Activated naive CD4-positive, alpha-beta T cell treated with anti-CD3 and anti-CD28 coated beads, Interleukin-2, amount 10 ng/mL, durations not matched to agents 7 days and 5 days (primary cell): ENCODE measurements around the gene C22orf15.

Experiments
- CTCF ChIA-PET: fragments of 350-600 bp; sonication (Branson Sonifier 250); formaldehyde crosslinking; loops from one replicate; lab custom pipeline; 2021; ENCODE audit warnings: antibody characterized with exemption; lab: Charles Lee
- DNase-seq: peaks from one replicate; pipeline ENCODE4 v3.0.0-alpha.2; 2020
- H3K27ac Mint-ChIP-seq: one replicate; pipeline ENCODE4 v1.8.0; 2021; ENCODE audit warnings: mild to moderate bottlenecking, moderate library complexity, mixed read lengths
- H3K27me3 Mint-ChIP-seq: one replicate; pipeline ENCODE4 v1.8.0; 2021; ENCODE audit warnings: mild to moderate bottlenecking, mixed read lengths
- H3K36me3 Mint-ChIP-seq: one replicate; pipeline ENCODE4 v1.8.0; 2021; ENCODE audit warnings: mixed read lengths
- H3K4me1 Mint-ChIP-seq: one replicate; pipeline ENCODE4 v1.8.0; 2021; ENCODE audit warnings: mixed read lengths
- H3K4me3 Mint-ChIP-seq: one replicate; pipeline ENCODE4 v1.8.0; 2021; ENCODE audit warnings: mild to moderate bottlenecking, moderate library complexity, mixed read lengths
- H3K9me3 Mint-ChIP-seq: one replicate; pipeline ENCODE4 v1.8.0; 2021; ENCODE audit warnings: mixed read lengths

The C22orf15 gene

DNA sequence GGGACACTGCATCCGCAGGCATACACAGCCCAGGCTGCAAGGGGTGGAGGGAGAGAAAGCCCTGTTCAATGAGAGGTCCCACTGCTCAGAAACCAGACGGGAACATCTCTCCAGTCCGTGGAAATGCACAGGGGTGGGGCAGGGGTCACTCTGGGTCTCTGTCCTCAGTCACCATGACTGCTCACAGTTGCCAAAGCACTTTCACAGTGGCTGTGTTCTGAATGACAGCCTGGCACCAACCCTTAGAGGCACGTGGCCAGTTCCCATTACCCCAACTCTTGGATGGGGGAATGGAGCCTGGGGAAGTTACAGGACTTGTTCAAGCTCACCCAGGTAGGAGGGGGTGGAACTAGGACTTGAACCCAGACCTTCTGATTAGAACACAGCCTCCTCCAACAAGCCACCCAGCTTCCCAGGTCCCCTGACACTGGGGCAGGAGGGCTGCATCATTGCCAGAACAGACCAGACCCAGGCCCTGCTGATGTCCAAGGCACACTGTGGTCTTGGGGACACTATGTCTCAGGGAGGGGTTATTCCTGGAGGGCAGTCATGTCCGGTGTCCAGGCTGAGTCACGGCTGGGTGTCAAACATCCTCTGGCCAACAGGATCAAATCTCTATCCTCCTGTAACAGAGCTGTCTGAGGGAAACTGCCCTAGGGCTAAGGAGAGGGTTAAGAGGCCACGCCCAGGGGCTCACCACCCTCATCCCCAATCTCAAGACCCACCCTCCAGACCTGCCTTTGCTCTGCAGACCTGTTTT, 20.1 kb upstream of the C22orf15 start:
- Mint-ChIP-seq H3K36me3 (peaks cover 22% of the 10 kb centered on the region), H3K4me1 (peaks cover 3% of the 10 kb centered on the region), H3K9me3 (peaks cover 17% of the 10 kb centered on the region), H3K4me3 (no peak overlapping the region), H3K27ac (no peak overlapping the region), H3K27me3 (no peaks in the 10 kb centered on the region)
- DNase-seq, result no peak
- CTCF ChIA-PET, result no interaction called here

DNA sequence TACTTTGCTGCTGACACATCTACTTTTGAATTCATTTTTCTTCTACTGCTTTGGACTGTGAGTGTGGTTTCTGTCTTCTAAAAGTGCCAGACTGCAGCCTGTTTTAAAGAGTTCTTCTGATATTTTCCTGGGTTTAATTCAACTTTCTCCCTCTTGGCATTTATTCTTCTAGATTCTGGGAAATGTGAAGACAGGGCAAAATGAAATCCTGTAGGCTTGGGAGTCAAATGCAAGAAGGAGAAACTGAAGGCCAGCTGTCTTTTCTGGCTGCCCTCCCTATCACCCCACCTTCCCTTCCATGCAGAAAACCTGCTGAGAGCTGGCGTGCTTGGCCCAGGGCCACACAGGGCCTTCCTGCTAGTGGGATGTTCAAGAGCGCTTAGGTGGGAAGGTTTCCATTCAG, 19.5 kb upstream of the C22orf15 start:
- Mint-ChIP-seq H3K4me1 (peaks cover 3% of the 10 kb centered on the region), H3K4me3 (no peak overlapping the region), H3K27ac (no peak overlapping the region), H3K27me3 (no peaks in the 10 kb centered on the region), H3K9me3 (peaks cover 17% of the 10 kb centered on the region), H3K36me3 (peaks cover 22% of the 10 kb centered on the region)
- CTCF ChIA-PET, result no interaction called here
- no peak for DNase-seq

DNA sequence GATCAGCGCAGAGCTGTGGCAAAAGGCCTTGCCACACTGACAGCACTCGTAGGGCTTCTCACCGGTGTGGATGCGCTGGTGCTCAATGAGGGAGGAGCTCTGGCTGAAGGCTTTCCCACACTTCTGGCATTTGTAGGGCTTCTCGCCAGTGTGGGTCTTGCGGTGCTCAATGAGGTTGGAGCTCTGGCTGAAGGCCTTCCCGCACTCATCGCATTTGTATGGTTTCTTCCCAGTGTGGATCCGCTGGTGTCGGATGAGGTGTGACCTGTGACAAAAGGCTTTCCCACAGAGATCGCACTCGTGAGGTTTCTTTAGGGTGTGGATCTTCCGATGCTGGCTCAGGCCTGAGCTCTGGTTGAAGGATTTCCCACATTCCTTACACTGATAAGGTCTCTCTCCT, 18.8 kb upstream of the C22orf15 start:
- Mint-ChIP-seq H3K27me3 (no peaks in the 10 kb centered on the region), H3K27ac (no peak overlapping the region), H3K36me3 (peaks cover 22% of the 10 kb centered on the region), H3K4me3 (no peak overlapping the region), H3K9me3 (peaks cover 17% of the 10 kb centered on the region), H3K4me1 (peaks cover 3% of the 10 kb centered on the region)
- DNase-seq, result no peak
- CTCF ChIA-PET, result no interaction called here

DNA sequence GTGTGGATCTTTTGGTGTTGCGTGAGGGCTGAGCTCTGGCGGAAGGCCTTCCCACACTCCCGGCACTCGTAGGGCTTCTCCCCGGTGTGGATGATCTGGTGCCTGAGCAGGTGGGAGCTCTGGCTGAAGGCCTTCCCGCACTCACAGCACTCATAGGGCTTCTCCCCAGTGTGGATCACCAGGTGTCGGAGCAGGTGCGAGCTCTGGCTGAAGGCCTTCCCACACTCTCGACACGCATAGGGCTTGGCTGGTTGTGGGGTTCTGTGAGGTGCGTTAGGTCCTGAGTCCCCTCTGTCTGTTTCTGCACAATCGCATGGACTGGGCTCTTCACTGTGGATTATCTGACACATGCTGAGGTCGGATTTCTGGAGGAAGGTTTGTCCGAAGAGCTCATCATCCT, 18.3 kb upstream of the C22orf15 start:
- Mint-ChIP-seq H3K27me3 (no peaks in the 10 kb centered on the region), H3K36me3 (peaks cover 22% of the 10 kb centered on the region), H3K4me3 (no peak overlapping the region), H3K9me3 (peaks cover 17% of the 10 kb centered on the region), H3K4me1 (peaks cover 3% of the 10 kb centered on the region), H3K27ac (no peak overlapping the region)
- DNase-seq, result no peak
- CTCF ChIA-PET, result interaction anchor here (0.8 kb wide), 1 partner anchor 31 kb away, joined by 3 read pairs; no protein-coding TSS in a partner anchor

DNA sequence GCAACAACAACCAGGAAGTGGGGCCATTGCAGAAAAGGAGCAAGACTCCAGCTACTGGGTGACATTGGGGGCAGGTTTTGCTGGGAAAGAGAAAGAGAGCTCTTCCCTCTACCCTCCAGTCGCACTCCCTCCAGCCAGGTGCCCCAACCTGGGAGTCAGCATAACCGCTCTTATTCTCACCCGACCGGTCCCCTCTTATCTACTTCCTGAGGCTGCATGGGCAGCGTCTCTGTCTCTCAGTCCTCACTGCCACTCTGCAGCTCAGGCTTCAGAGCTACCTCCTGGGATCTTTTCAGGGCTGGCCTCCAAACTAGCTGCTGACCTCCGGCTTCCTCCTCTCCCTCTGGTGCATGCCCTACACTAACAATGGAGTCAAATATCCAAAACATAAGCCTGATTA, 17.0 kb upstream of the C22orf15 start:
- peaks cover 15% of the 10 kb centered on the region for H3K4me1 Mint-ChIP-seq
- no peak overlapping the region for H3K4me3 Mint-ChIP-seq
- H3K36me3 Mint-ChIP-seq, result peaks cover 22% of the 10 kb centered on the region
- no peak for DNase-seq
- peaks cover 17% of the 10 kb centered on the region for H3K9me3 Mint-ChIP-seq
- peak overlapping the region; percentile 1 for H3K27ac Mint-ChIP-seq
- CTCF ChIA-PET, result interaction anchor here (0.9 kb wide), 1 partner anchor 66 kb away, joined by 3 read pairs; no protein-coding TSS in a partner anchor
- H3K27me3 Mint-ChIP-seq, result peaks cover 4% of the 10 kb centered on the region

DNA sequence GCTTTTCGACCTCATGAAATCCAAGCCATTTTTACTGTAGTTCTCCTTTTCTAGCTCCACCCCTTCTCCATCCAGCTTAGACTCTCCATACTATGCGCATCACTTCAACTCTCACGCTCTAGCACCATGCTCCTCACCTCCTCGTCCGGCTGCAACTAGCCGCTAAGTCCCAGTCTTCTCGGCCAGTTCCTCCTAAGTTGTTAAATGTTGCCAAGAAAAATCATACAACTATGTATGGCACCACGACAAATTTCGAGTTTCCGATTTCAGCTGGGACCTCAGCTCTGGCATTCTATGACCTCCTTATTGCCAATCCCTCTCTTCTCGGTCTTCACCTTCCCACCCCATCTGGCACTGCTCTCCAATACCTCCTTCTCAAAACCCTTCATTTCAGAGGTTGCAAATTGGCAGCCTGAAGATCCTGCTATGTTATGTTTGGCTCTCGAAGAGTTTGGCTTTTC, 12.9 kb upstream of the C22orf15 start:
- peak overlapping the region; percentile 72 for H3K4me3 Mint-ChIP-seq
- H3K27me3 Mint-ChIP-seq, result peaks cover 13% of the 10 kb centered on the region
- H3K36me3 Mint-ChIP-seq, result peaks cover 4% of the 10 kb centered on the region
- no peak for DNase-seq
- H3K4me1 Mint-ChIP-seq, result peaks cover 19% of the 10 kb centered on the region
- peaks cover 4% of the 10 kb centered on the region for H3K9me3 Mint-ChIP-seq
- no peak overlapping the region for H3K27ac Mint-ChIP-seq
- CTCF ChIA-PET, result no interaction called here

DNA sequence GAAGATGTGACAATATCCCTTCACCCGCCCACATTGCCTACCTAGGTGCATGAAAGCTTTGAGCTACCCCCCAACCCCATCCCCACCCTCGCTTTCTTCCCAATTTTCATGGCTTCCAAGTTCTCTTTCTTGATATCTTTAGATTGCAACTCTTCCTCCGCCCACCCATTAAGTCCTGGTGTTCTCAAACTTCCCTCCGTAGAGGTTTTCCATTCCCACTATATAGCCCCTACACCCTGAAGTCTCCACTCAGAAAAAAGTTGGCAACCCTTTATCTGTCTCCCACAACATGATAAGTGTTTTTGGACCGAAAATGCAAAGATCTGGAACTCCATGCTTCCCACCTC, 12.4 kb upstream of the C22orf15 start:
- CTCF ChIA-PET, result no interaction called here
- no peak for DNase-seq
- H3K9me3 Mint-ChIP-seq, result no peaks in the 10 kb centered on the region
- no peak overlapping the region for H3K27ac Mint-ChIP-seq
- H3K36me3 Mint-ChIP-seq, result no peaks in the 10 kb centered on the region
- peaks cover 13% of the 10 kb centered on the region for H3K27me3 Mint-ChIP-seq
- peaks cover 16% of the 10 kb centered on the region for H3K4me1 Mint-ChIP-seq
- peak overlapping the region; percentile 72 for H3K4me3 Mint-ChIP-seq

DNA sequence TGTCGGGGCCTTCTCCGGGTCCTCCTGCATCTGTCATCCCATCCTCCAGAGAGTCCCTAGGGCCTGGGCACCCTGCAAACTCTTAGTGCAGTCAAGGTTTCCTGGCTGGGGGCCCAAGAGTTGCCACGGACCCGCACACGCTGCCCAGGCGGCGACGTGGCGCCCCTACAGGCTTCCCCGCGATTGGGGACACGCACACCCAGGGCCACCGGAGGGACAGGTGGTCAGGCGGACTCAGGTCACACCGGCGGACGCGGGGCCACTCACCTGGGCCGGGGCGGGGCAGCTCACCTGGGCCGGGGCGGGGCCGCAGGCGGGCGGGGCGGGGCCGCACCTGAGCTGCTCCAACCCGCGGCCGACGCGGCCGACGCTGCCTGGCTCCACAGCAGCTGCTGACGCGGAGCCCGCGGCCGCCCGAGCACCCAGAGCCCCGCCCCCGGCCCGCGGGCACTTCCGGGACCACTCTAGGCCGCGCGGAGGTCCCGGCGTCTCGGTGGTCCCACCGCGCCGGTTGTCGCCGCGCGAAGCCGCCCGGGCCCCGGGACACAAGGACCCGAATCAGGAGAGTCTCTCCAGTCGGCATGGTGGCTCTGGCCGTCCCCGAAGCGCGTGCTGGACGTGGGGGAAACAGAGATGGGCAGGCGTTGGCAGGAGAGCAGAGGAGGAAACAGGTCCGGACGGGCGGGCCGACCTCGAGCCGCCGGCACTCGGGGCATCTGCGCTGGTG, 11.9 kb upstream of the C22orf15 start, which contains the start of gene ZNF70:
Gene ZNF70, minus strand, starts transcription at position 399 of the 727 bp plus-strand sequence. CDS start 5,972 bp downstream, outside the sequence.
- Mint-ChIP-seq H3K9me3 (no peaks in the 10 kb centered on the region), H3K27me3 (peaks cover 13% of the 10 kb centered on the region), H3K27ac (peak within 1 kb of the TSS; percentile 76), H3K4me3 (peak within 1 kb of the TSS; percentile 72), H3K36me3 (no peaks in the 10 kb centered on the region), H3K4me1 (peaks cover 16% of the 10 kb centered on the region)
- CTCF ChIA-PET, result no interaction called here
- DNase-seq, result peak; percentile 87

DNA sequence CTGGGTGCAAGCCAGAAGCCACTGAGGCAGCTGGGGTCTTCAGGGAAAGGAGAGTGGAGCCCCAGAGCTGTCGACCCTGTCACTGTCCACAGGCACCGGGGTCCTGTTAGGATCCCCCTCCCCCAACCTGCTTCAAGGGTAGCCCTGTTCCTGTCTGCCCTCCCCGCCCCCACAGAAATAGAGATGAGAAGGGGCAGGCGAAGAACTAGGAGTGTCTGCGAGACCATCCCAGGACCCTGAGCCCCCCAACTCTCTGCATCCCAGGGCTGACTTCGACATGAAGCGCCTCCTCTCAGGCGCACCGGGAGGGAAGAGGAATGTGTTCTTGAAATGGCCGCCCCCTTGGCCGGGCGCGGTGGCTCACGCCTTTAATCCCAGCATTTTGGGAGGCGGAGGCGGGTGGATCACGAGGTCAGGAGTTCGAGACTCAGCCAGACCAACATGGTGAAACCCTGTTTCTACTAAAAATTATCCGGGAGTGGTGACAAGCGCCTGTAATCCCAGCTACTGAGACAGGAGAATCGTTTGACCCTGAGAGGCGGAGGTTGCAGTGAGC, 11.3 kb upstream of the C22orf15 start:
- Mint-ChIP-seq H3K4me3 (peak overlapping the region; percentile 66), H3K4me1 (peaks cover 16% of the 10 kb centered on the region), H3K36me3 (no peaks in the 10 kb centered on the region), H3K27ac (peak overlapping the region; percentile 76), H3K9me3 (no peaks in the 10 kb centered on the region), H3K27me3 (peaks cover 13% of the 10 kb centered on the region)
- CTCF ChIA-PET, result no interaction called here
- no peak for DNase-seq

DNA sequence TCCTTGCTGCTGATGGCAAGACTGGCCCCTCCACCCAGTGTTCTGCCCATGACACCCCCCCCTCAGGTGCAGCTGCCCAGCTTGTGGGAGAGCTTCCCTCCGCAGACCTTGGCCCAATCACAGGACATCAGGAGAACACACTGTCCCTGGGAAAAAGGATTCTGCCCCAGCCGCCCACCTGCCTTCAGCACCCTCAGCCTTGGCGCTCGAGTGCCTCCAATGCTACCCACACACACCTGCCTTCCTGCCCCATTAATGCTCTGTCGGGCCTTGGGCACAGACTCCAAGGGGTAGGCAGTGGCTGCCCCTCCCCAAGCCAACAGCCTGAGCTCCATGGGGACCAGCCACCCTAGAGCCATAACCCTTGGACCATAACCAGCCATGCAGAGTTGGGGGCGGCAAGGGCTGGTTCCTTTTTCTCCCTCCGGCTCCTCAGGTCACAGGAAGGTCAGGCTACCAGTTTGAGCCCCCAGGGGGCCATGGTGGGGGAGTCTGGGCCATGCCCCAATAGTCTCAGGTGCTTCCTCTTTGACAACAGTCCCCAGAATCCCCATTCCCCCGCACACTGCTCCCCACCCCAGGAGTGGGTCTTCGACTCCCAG, 10.6 kb upstream of the C22orf15 start:
- H3K36me3 Mint-ChIP-seq, result no peaks in the 10 kb centered on the region
- peaks cover 13% of the 10 kb centered on the region for H3K27me3 Mint-ChIP-seq
- peak overlapping the region; percentile 66 for H3K4me3 Mint-ChIP-seq
- CTCF ChIA-PET, result no interaction called here
- no peaks in the 10 kb centered on the region for H3K9me3 Mint-ChIP-seq
- no peak overlapping the region for H3K27ac Mint-ChIP-seq
- peaks cover 16% of the 10 kb centered on the region for H3K4me1 Mint-ChIP-seq
- DNase-seq, result no peak

DNA sequence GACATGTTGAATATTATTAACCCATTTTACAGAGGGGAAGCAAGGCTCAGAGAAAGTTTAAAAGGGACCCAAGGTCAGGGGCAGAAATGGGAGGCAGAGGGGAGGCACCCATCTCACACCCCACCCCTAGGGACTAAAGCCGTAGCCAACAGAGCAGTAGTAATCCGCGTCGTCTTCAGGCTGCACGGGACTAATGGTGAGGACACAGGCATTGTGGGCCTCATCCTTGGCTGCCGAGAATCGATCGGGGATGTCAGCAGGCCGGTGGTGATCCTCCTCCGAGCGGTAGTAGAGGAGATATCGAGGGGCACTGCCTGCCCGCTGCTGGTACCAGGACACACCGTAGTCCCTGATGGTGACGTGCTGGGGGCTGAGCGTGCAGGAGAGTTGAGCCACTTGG, 10.0 kb upstream of the C22orf15 start:
- no peak overlapping the region for H3K27ac Mint-ChIP-seq
- DNase-seq, result no peak
- peaks cover 18% of the 10 kb centered on the region for H3K27me3 Mint-ChIP-seq
- H3K4me3 Mint-ChIP-seq, result no peak overlapping the region
- CTCF ChIA-PET, result no interaction called here
- H3K4me1 Mint-ChIP-seq, result peaks cover 16% of the 10 kb centered on the region
- H3K36me3 Mint-ChIP-seq, result no peaks in the 10 kb centered on the region
- no peaks in the 10 kb centered on the region for H3K9me3 Mint-ChIP-seq

DNA sequence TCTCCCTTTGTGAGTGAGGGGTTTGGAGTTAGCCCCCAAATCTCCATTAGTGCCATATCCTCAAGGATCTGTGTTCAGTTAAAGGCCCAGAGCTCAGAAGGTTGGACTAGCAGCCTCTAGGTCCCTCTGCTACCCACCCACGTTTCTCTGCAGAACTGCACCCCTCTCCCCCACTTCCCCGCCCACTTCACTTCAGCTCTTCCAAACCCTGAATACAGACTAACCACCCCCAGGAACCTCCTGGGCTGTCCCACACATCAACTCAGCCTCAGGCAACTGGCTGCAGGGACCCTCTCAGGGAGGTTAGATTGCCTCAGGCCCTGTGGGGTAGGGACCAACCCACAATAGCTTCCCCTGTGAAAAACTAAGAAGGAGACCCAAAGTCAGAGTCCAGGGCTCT, 9.4 kb upstream of the C22orf15 start:
- H3K4me1 Mint-ChIP-seq, result peaks cover 16% of the 10 kb centered on the region
- H3K27me3 Mint-ChIP-seq, result peaks cover 21% of the 10 kb centered on the region
- H3K4me3 Mint-ChIP-seq, result no peak overlapping the region
- no peaks in the 10 kb centered on the region for H3K9me3 Mint-ChIP-seq
- H3K36me3 Mint-ChIP-seq, result no peaks in the 10 kb centered on the region
- H3K27ac Mint-ChIP-seq, result no peak overlapping the region
- CTCF ChIA-PET, result no interaction called here
- DNase-seq, result no peak

DNA sequence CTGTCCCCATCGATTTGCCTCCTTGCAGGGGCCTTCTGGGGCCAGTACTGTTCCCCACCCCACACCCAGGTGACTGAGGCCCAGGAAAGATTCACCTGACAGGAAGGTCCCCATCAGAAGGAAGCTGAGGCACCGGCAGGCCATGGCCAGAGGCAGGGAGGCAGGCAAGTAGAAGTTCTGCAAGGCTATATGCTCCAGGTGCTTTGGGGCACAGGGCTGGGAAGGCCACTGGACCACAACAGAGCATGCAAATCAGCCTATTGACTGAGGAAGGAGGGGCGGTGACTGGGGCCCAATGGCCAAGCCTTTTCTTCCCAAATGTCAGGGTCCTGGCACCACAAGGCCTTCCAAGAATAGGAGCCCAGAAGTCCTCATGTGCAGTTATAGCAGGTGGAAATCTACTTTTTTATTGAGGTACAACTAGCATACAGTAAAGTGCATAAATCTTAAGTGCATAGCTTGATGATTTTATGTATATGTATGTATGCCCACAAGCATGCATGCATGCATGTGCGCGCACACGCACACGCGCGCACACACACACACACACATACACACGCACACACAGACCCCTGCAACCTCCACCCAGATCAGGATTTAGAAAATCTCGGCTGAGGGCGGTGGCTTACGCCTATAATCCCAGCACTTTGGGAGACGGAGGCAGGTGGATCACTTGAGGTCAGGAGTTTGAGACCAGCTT, 8.4 kb upstream of the C22orf15 start, which contains the start of gene VPREB3:
Gene VPREB3, minus strand, starts transcription at position 206 of the 700 bp plus-strand sequence. Its CDS starts 62 bp downstream, at position 144.
- peaks cover 16% of the 10 kb centered on the region for H3K4me1 Mint-ChIP-seq
- no peaks in the 10 kb centered on the region for H3K9me3 Mint-ChIP-seq
- no peak for DNase-seq
- H3K27me3 Mint-ChIP-seq, result peaks cover 21% of the 10 kb centered on the region
- H3K36me3 Mint-ChIP-seq, result no peaks in the 10 kb centered on the region
- no peak within 1 kb of the TSS for H3K4me3 Mint-ChIP-seq
- H3K27ac Mint-ChIP-seq, result no peak within 1 kb of the TSS
- CTCF ChIA-PET, result no interaction called here
